GM20000 (cell line): ENCODE results near the gene OR10AG1.

Source experiments
- DNase-seq: peaks from one replicate; pipeline ENCODE4 v3.0.0; 2012; ENCODE audit warnings: low spot score
- CTCF ChIP-seq: IDR thresholded peaks from 2 replicates; pipeline ENCODE4 v1.5.1; 2012; ENCODE audit warnings: mild to moderate bottlenecking, control low read depth; ENCODE audit errors: extremely low read depth, missing control alignments

OR10AG1 gene

GRCh38 chr11:55949330-55949729 is 20.4 kb downstream of the OR10AG1 start:
- TF ChIP-seq CTCF, result no peak
- DNase-seq, result no peak

GRCh38 chr11:55942785-55943392 is 26.9 kb downstream of the OR10AG1 start:
- peak; percentile 5 for TF ChIP-seq CTCF
- DNase-seq, result peak; percentile 3

DNA sequence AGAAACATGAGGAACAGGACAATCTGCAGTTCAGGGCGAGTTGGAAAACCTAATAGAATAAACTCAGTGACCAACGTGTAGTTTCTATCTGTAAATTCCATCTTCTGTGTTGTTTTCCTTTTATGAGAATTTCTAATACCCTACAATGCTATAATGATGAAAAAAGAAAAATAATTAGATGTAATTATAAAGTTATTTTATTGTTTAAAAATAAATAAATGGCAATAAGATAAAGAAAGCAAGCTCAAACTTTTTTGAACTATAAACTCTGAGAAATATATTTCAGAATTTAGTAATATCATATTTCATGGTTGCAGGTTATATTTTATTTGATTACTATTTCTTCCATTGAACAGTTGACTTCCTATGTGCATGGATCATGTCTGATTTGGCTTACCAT is 33.4 kb downstream of the OR10AG1 start, which contains the start of gene OR5I1:
TSS of gene OR5I1 (minus strand) at position 101 of the 400 bp plus-strand sequence. CDS start at position 101, 0 bp downstream.
- DNase-seq, result no peak
- no peak for TF ChIP-seq CTCF

- TF ChIP-seq CTCF, result no peak
- DNase-seq, result no peak
Observed at GRCh38 chr11:55920537-55920936, 49.2 kb downstream of the OR10AG1 start.
